GM12878 (cell line): ENCODE results near the gene TBC1D2B. TPM values are rescaled to one million over a fixed set of nuclear protein-coding genes. Genes with fewer than 3 reads are reported as not detected.
"Not testable (repeated sequence)": the region's sequence is repeated elsewhere in the genome, so short reads cannot be mapped to it uniquely, and the experiment has no call there.

Experiments used
- ATAC-seq: fragments of 200-7000 bp; cut with Tn5 transposase; 3 replicates; pipeline ENCODE4 v1.9.1; 2020; ENCODE audit warnings: mild to moderate bottlenecking, moderate library complexity
- BruUV-seq: library from RNA; stranded (reverse); fragments of 400-500 nt; replicated peaks from 2 replicates; lab custom pipeline; 2021; lab: Mats Ljungman, UMichigan
- CTCF ChIA-PET: fragments of 300-600 bp; sonication (Branson Sonifier 250); formaldehyde crosslinking; extraction: SDS; loops from one replicate; lab custom pipeline; 2021; ENCODE audit warnings: inconsistent platforms; lab: Yijun Ruan, JAX
- POLR2A ChIA-PET: fragments of 350-600 bp; formaldehyde crosslinking; extraction: SDS; loops from one replicate; lab custom pipeline; 2021; ENCODE audit warnings: inconsistent platforms; lab: Charles Lee
- RAD21 ChIA-PET: fragments of 300-600 bp; sonication (Branson Sonifier 250); formaldehyde crosslinking; loops from one replicate; lab custom pipeline; 2023; ENCODE audit warnings: antibody characterized with exemption; ENCODE audit not compliant: unreplicated experiment; lab: Charles Lee
- SMC1A ChIA-PET: fragments of 300-600 bp; sonication (Branson Sonifier 250); formaldehyde crosslinking; loops from one replicate; lab custom pipeline; 2023; ENCODE audit not compliant: unreplicated experiment, uncharacterized antibody; lab: Charles Lee
- DNase-seq: peaks from one replicate; pipeline ENCODE4 v3.0.0-alpha.2; 2011; ENCODE audit warnings: low read depth, low spot score
- FAIRE-seq: peaks from 3 replicates; lab custom pipeline; 2011; peaks lifted over from hg19 to GRCh38; lab: Jason Lieb, UNC
- H2AFZ ChIP-seq: 2 replicates; pipeline ENCODE4 v1.6.0; 2011; ENCODE audit warnings: low read depth, low read length, control low read depth; ENCODE audit not compliant: control insufficient read depth
- H3K27ac ChIP-seq: 2 replicates; pipeline ENCODE4 v1.5.1; 2011; ENCODE audit warnings: control low read depth; ENCODE audit not compliant: control insufficient read depth, insufficient read depth
- H3K27me3 ChIP-seq, 2 experiments: replicated peaks in 1 of 2; 2 replicates each; pipeline versions ENCODE4 v1.6.0 to v1.6.1; 2011; ENCODE audit warnings: low read length in 1 of 2; ENCODE audit not compliant: control insufficient read depth in 2 of 2, insufficient read depth in 2 of 2
- H3K36me3 ChIP-seq, 2 experiments: 2 replicates each; pipeline ENCODE4 v1.5.1; 2011; ENCODE audit warnings: low read length in 1 of 2; ENCODE audit not compliant: control insufficient read depth in 2 of 2, insufficient read depth in 2 of 2
- H3K4me1 ChIP-seq: 2 replicates; pipeline ENCODE4 v1.6.1; 2011; ENCODE audit warnings: mild to moderate bottlenecking, low read length, moderate library complexity, mixed read lengths; ENCODE audit not compliant: control insufficient read depth, insufficient read depth
- H3K4me2 ChIP-seq: 2 replicates; pipeline ENCODE4 v1.6.0; 2011; ENCODE audit warnings: control low read depth; ENCODE audit not compliant: control insufficient read depth, insufficient read depth
- H3K4me3 ChIP-seq: fragments of 200-600 bp; sonication (generic); 2 replicates; pipeline ENCODE4 v1.5.1; 2016
- H3K79me2 ChIP-seq: 2 replicates; pipeline ENCODE4 v1.6.0; 2011; ENCODE audit warnings: low read length; ENCODE audit not compliant: control insufficient read depth, insufficient read depth
- H3K9ac ChIP-seq: 2 replicates; pipeline ENCODE4 v1.8.0; 2011; ENCODE audit warnings: low read length, control low read depth, mixed read lengths; ENCODE audit not compliant: control insufficient read depth, insufficient read depth
- H3K9me3 ChIP-seq: replicated peaks from 3 replicates; pipeline ENCODE4 v1.5.1; 2011; ENCODE audit warnings: mild to moderate bottlenecking, low read length; ENCODE audit not compliant: control insufficient read depth, insufficient read depth
- H4K20me1 ChIP-seq: 2 replicates; pipeline ENCODE4 v1.6.0; 2011; ENCODE audit not compliant: control insufficient read depth, insufficient read depth
- BCL3 ChIP-seq: IDR thresholded peaks from 2 replicates; pipeline ENCODE4 v1.6.1; 2011; ENCODE audit warnings: borderline replicate concordance, low read depth, mild to moderate bottlenecking, moderate library complexity, low read length; ENCODE audit not compliant: insufficient read depth, poor library complexity, severe bottlenecking
- ELK1 ChIP-seq: IDR thresholded peaks from 2 replicates; pipeline ENCODE4 v1.6.1; 2012; ENCODE audit warnings: low read depth, low read length, improper control_type of control experiment
- SREBF2 ChIP-seq: IDR thresholded peaks from 2 replicates; pipeline ENCODE4 v1.6.1; 2012; ENCODE audit warnings: mild to moderate bottlenecking, low read length
- ZNF622 ChIP-seq: fragments of 450-650 bp; IDR thresholded peaks from 2 replicates; pipeline ENCODE4 v1.6.1; 2017; ENCODE audit warnings: mild to moderate bottlenecking, inconsistent platforms
- WGBS: methylation state at CpG from one replicate; pipeline ENCODE4 v1.1.6; 2016; ENCODE audit warnings: low lambda C conversion rate; ENCODE audit not compliant: insufficient replicate concordance, insufficient coverage; ENCODE audit errors: missing lambda C conversion rate; 5-methylcytosine and 5-hydroxymethylcytosine counted together
- in situ Hi-C: fragments of 300-500 bp; cut with MboI; formaldehyde crosslinking; loops from 9 replicates; pipeline ENCODE4 v1.14.3; 2018; ENCODE audit warnings: mixed read lengths
- intact Hi-C: fragments of 100-400 bp; cut with micrococcal nuclease; formaldehyde crosslinking; loops from one replicate; pipeline ENCODE4 v1.14.2; 2022; ENCODE audit not compliant: unreplicated experiment
- polyA plus RNA-seq, 11 experiments: library from polyadenylated mRNA; depleted of rRNA in 4 of 11; unstranded in 6 of 11; stranded (reverse) in 5 of 11; fragments of >200 nt; fragmentation: Nextera tagmentation in 4 of 11; fragmentation: Illumina TruSeq in 1 of 11; extraction: Ambion mirVana in 4 of 11; extraction: Trizol in 1 of 11; gene quantifications; 1 replicate in 1 of 11; 2 replicates in 10 of 11; pipeline versions ENCODE4 v1.2.1 to v1.2.3, GENCODE V29; 2011 to 2016; ENCODE audit warnings: inconsistent platforms in 2 of 11, missing spikeins in 2 of 11, low read depth in 1 of 11
- total RNA-seq, 4 experiments: library from RNA; depleted of rRNA in 3 of 4; stranded (reverse); fragments of >200 nt in 3 of 4; fragmentation: Illumina TruSeq in 1 of 4; extraction: Trizol in 1 of 4; gene quantifications; 2 replicates each; pipeline versions ENCODE4 v1.2.1 to v1.2.3, GENCODE V29; 2013 to 2021

TBC1D2B gene
- total and polyA plus RNA-seq, 10 of the 15 experiments (the other 5 are each of a cell fraction or from before 2014, with no cell fraction given): 1.3 to 53.4 (median 19.4) TPM

- ATAC-seq (no peak), FAIRE-seq (no peak), DNase-seq (no peak)
- 0% methylated on average over 1 of the region's 1 CpG for WGBS
- no peak overlapping the region for H2AFZ ChIP-seq
- no peaks in the 10 kb centered on the region for H3K36me3 ChIP-seq
- intact Hi-C loops: loop anchor here (1.0 to 5.0 kb wide), 3 partner anchors 35 to 141 kb away; no protein-coding TSS in a partner anchor
- no peaks in the 10 kb centered on the region for H3K27me3 ChIP-seq
- POLR2A ChIA-PET: interaction anchor here (0.6 to 0.7 kb wide), 2 partner anchors 102 to 142 kb away, joined by 3 to 11 read pairs; no protein-coding TSS in a partner anchor
- H3K79me2 ChIP-seq: no peaks in the 10 kb centered on the region
- CTCF ChIA-PET: interaction anchor here (0.8 to 6.1 kb wide), 19 partner anchors 10 to 461 kb away, joined by 3 to 327 read pairs (median 5); no protein-coding TSS in a partner anchor
- no TSS peak for BruUV-seq
- H3K4me2 ChIP-seq: no peak overlapping the region
- SMC1A ChIA-PET: interaction anchor here (0.7 to 5.7 kb wide), 12 partner anchors 23 to 273 kb away, joined by 3 to 184 read pairs (median 6); no protein-coding TSS in a partner anchor
- H4K20me1 ChIP-seq: no peaks in the 10 kb centered on the region
- H3K27ac ChIP-seq: no peak overlapping the region
- no peak overlapping the region for H3K4me3 ChIP-seq
- RAD21 ChIA-PET: interaction anchor here (1.1 to 5.9 kb wide), 4 partner anchors 50 to 147 kb away, joined by 3 to 157 read pairs (median 4); no protein-coding TSS in a partner anchor
- H3K9me3 ChIP-seq: no peaks in the 10 kb centered on the region; the same call in 2 of the 3 replicates
- no peak for TF ChIP-seq SREBF2
- TF ChIP-seq BCL3: no peak
- no peak for TF ChIP-seq ZNF622
- TF ChIP-seq ELK1: no peak
- in situ Hi-C loops: loop anchor here (5.0 kb wide), 2 partner anchors 140 to 230 kb away; no protein-coding TSS in a partner anchor
- no peak overlapping the region for H3K9ac ChIP-seq
- H3K4me1 ChIP-seq: peaks cover 6% of the 10 kb centered on the region; the same call in 1 of the 2 replicates
These were observed 109.7 kb downstream of the TBC1D2B start for GRCh38 chr15:77967798-77968197.

- H3K9ac ChIP-seq, H3K4me3 ChIP-seq, H3K79me2 ChIP-seq, H2AFZ ChIP-seq, H4K20me1 ChIP-seq, POLR2A ChIA-PET, H3K36me3 ChIP-seq, FAIRE-seq, BruUV-seq, H3K4me1 ChIP-seq, H3K27ac ChIP-seq, DNase-seq, H3K9me3 ChIP-seq, ATAC-seq, H3K27me3 ChIP-seq, H3K4me2 ChIP-seq: not testable (repeated sequence)
- ChIA-PET RAD21 (interaction anchor here (1.8 to 5.9 kb wide), 5 partner anchors 51 to 228 kb away, joined by 4 to 157 read pairs (median 6); no protein-coding TSS in a partner anchor), CTCF (interaction anchor here (0.7 to 6.1 kb wide), 29 partner anchors 9 to 287 kb away, joined by 3 to 327 read pairs (median 6); partner anchors contain the start of gene SH2D7), SMC1A (interaction anchor here (0.8 to 5.7 kb wide), 11 partner anchors 68 to 274 kb away, joined by 3 to 184 read pairs (median 6); no protein-coding TSS in a partner anchor)
- WGBS: 57% methylated on average over 5 of the region's 5 CpGs
- intact Hi-C loops: loop anchor here (1.0 to 5.0 kb wide), 3 partner anchors 35 to 141 kb away; no protein-coding TSS in a partner anchor
- in situ Hi-C loops: loop anchor here (5.0 kb wide), 2 partner anchors 140 to 230 kb away; no protein-coding TSS in a partner anchor
These were observed 110.3 kb downstream of the TBC1D2B start for GRCh38 chr15:77967235-77967615.
